GM18951 (cell line): Measurements from ENCODE around the gene EXOC6B.

Source experiments
- POLR2A ChIP-seq: IDR thresholded peaks from 4 replicates; pipeline ENCODE4 v1.6.1; 2011; ENCODE audit warnings: mild to moderate bottlenecking; ENCODE audit not compliant: insufficient read length, insufficient read depth; ENCODE audit errors: extremely low read depth
- in situ Hi-C: fragments of 300-500 bp; cut with MboI; formaldehyde crosslinking; loops from one replicate; pipeline ENCODE4 v1.12.0; 2022; ENCODE audit warnings: low sequenced_read_pairs, mixed read lengths, inconsistent platforms; ENCODE audit not compliant: unreplicated experiment

Gene EXOC6B

GRCh38 chr2:72128059-72128842 is 697.6 kb downstream of the EXOC6B start:
- in situ Hi-C loops, result no loop called here
- no peak for TF ChIP-seq POLR2A

DNA sequence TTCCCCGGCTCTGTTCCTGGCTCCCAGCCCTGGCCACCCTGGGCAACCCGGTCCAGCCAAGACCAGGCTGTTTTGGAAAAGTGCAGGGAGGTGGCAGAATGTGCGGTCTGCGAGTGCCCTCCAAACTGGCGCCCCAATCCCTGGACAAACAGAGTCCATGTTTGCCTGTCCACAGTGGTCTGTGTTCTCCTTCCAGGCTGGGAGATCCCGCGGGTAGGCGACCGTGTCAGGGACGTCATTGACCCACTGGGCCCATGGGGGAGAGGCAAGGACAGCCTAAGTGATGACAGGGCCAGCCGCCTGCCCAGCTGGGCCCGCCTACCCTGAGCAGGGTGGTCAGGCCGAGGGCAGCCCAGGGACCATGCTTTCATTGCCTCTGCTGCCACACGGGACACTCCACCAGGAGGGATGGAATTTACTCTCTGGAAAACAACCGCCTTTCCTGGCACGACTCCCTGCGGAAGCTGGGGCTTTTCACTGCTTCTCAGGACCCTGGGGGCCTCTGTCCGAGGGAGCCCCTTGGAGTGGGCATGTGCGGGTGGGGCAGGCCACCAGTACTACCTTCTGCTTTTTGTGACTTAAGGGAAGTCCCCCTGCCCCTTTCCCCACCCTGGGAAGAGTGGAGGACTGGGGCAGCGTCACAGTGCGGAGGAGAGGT is 698.3 kb downstream of the EXOC6B start:
- no peak for TF ChIP-seq POLR2A
- in situ Hi-C loops, result no loop called here

DNA sequence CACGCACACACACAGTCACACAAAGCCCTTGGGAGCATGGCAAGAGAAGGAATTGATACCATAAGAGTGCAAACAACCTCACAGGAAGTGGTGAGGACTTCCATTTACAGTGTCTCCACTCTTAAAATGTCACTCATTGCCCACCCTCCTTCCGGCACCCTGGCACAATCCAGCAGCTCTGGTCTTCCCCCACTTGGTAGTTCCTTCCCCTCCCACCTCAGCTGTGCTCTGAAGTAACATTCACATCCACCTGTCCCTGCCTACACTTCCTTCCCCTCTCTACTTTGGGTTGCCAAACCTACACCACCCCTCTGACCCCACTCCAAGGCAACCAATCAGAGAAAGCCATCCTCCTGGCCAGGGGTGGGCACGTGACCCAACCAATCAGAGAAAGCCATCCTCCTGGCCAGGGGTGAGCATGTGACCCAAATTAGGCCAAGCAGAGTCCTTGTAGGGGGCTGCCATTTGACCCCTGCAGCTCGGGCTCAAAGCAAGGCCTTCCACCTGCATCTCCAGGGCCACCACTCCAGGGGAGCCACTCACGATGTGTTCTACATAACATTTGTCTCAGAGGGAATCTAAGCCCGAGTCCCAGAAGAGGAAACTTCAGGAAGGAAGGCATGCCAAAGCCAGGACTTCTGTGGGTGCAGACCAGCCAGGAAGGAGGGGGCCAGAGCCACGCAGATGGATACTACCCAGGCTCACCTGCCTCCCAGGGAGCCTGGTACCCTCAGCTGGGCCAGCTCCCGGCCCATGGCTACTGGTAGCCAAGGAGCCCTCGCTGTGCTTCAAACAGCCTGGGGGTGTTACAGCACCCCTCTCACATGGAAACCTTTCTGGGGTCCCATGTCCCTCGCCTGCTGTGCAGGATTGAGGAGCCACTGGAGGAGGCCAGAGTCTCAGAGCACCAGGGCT is 699.4 kb downstream of the EXOC6B start:
- in situ Hi-C loops, result no loop called here

More for the DNA sequence above, 699.4 kb downstream of the EXOC6B start:
- TF ChIP-seq POLR2A, result no peak
